Suppressor macrophage treated with lipopolysaccharide for 1 hour (primary cell): ENCODE measurements around the gene MIF4GD.

Source experiments
- DNase-seq, 3 donors: peaks; one replicate each; pipeline ENCODE4 v3.0.0-alpha.2; 2020 to 2022

The MIF4GD gene

GRCh38 chr17:75270966-75271232, at the start of gene MIF4GD:
Gene MIF4GD, minus strand, starts transcription at chr17:75271231. Its CDS starts 1,036 bp downstream, at chr17:75270195.
- DNase-seq, result no peak

- no peak for DNase-seq
Measured at GRCh38 chr17:75319904-75320691, 49.1 kb upstream of the MIF4GD start.

DNA sequence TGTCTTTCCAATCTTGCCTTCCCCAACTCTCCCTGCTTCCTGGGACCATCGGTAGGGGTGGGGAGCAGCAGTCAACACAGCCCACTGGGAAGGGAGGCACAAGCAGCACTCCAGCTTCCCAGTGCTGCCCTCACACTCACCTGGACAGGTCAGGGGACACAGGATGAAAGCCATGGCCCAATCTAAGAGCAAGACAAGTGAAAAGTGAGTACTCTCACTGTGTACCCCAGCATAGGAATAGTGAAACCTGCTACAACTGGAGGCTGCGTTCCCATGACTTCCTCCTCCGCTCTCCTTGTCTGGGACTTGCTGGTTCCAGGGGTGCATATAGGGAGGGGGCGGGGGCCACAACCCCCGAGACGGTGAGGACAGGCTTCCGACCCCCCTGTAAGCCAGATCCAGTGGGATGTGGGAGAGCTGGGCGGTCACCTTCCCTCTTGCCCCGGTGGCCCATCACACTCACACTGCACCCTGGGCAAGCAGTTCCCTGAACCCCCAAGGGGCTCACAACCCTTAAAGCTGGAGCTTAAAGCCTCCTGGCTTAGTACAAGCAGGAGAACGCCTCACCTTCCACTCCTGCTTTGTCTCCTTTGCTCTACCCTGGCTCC, 47.7 kb upstream of the MIF4GD start:
- DNase-seq, result no peak

GRCh38 chr17:75318211-75318610, 47.2 kb upstream of the MIF4GD start:
- no peak for DNase-seq

GRCh38 chr17:75317671-75318070, 46.6 kb upstream of the MIF4GD start:
- DNase-seq, result peak in 2 of 3 donors; percentile 48 to 50

- DNase-seq, result no peak
Measured at GRCh38 chr17:75316253-75316652, 45.2 kb upstream of the MIF4GD start.

- DNase-seq, result peak; percentile 88 to 95 (median 93)
Measured at GRCh38 chr17:75315541-75316243, 44.7 kb upstream of the MIF4GD start.

DNA sequence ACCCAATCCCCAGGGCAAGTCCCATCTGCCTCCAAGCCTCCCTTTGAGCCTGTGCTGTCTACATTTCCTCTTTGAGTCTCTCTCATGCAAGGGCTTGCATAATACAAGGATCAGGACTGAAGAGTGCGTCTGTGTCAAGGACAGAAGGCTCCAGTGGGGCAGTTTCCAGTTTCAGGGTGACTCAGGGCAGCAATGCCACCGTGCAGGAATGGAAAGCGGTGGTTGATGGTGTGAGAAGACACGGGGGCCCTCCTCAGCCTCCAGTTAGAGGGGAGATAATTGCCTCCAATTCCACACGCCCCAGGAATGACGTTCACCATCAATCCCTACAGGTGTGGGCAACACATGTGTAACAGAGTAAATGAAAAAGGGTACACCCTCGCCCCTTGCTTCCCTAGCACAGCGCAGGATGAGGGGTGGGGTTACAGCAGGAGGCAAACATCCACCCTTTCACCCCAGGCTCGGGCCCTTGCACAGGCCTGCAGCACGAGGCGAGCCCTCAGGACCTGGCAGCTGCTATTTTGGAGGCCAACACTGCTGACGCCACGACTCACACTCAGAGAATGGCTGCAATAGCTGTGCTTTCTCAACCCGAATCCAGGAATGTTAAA, 43.0 kb upstream of the MIF4GD start:
- DNase-seq, result peak; percentile 93 to 98 (median 97)

DNA sequence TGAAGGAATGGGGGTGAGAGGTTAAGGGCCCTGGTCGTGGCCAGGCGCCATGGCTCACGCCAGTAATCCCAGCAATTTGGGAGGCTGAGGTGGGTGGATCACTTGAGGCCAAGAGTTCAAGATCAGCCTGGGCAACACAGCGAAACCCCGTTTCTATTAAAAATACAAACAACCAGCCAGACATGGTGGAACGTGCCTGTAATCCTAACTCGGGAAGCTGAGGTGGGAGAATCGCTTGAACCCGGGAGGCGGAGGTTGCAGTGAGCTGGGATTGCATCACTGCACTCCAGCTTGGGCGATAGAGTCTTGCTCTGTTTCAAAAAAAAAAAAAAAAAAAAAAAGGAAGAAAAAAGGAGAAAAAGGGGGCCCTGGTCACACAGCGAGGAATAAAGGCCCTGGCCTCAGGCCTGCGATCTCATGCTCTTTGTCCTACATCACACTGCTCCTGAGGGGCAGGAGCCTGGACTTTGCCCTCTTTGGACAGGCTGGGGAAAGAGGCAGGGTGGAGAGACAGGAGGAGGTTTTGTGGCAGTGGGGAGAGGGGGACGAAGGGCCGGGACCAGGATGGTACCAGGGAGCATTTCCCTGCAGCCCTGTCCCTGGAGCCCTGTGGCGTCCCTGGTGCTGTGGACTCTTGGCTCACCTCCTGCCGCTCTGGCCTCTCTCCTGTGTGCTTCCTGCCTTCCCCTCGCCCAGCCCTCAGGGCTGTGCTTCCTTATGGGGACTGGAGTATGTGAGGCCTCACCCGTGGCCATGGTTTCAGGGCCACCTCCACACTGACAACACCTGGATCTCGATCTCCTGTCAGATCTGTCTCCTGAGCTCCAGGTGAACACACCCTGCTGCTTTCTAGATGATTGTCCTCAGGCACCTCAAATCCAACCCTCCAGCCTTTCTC, 38.0 kb upstream of the MIF4GD start:
- DNase-seq, result peak in 2 of 3 donors; percentile 39 to 50

GRCh38 chr17:75307957-75308731, 37.1 kb upstream of the MIF4GD start:
- no peak for DNase-seq

- peak; percentile 63 to 76 (median 72) for DNase-seq
Measured at GRCh38 chr17:75301502-75302206, 30.6 kb upstream of the MIF4GD start.

GRCh38 chr17:75301049-75301448, 30.0 kb upstream of the MIF4GD start:
- peak; percentile 88 to 94 (median 89) for DNase-seq

DNA sequence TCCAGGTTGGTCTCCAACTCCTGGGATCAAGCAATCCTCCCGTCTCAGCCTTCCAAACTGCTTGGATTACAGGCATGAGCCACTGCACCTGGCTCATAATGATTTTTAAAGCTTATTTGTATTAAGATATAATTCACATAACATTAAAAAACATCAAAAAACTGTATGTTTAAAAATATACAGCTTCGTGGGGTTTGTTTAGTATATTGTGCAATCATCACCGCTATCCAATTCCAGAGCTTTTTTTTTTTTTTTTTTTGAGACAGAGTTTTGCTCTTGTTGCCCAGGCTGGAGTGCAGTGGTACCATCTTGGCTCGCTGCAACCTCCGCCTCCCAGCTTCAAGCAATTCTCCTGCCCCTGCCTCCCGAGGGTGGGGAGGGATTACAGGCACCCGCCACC, 29.2 kb upstream of the MIF4GD start:
- DNase-seq, result no peak

DNA sequence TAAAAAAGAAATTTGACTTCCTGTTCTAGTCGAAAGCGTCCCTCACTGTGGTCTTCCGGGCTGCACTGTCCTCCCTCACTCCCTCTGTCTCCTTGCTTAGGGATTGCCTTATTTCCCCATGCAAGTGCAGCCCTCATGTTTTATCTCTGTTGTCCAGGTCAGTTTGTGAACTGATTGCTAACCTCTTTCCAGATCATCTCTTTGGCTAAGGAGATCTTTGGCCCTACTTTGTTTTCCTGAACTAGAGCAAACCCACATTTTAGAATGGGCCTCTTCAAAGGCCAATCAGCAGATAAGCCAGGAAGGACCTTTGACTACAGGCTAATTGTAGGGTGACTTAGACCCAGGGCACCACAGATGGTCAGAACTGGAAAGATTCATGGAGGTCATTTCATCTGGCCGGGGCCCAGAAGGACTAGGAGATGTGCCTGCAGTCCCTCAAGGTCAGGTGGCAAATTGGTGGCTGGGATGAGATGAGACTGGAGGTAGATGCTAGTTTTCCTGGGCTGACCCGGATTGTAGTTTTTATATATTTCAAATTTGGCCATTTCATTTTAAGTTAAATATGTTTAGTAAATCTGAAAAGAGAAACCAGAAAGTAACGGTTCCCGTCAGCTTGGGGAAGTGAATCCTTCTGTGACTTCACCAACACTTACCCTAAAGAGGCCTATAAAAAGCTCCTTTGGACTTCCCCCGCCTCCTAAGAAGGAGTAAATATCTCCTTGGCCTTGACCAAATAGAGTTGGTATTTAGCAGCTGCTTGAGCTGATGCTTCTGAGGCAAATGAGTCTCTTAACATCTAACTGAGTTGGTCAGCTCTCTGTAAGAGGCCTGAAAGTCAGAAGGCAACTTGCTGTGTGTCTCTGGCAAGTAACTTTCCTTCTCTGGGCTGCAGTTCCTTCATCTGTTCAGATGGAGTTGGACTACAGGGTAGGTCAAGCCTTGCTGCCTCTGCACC, 24.4 kb upstream of the MIF4GD start:
- peak; percentile 89 to 98 (median 94) for DNase-seq

GRCh38 chr17:75292810-75293448, 21.9 kb upstream of the MIF4GD start:
- DNase-seq, result peak in 2 of 3 donors; percentile 57 to 59

GRCh38 chr17:75289832-75290337, 18.9 kb upstream of the MIF4GD start:
- DNase-seq, result peak; percentile 83 to 87 (median 85)

DNA sequence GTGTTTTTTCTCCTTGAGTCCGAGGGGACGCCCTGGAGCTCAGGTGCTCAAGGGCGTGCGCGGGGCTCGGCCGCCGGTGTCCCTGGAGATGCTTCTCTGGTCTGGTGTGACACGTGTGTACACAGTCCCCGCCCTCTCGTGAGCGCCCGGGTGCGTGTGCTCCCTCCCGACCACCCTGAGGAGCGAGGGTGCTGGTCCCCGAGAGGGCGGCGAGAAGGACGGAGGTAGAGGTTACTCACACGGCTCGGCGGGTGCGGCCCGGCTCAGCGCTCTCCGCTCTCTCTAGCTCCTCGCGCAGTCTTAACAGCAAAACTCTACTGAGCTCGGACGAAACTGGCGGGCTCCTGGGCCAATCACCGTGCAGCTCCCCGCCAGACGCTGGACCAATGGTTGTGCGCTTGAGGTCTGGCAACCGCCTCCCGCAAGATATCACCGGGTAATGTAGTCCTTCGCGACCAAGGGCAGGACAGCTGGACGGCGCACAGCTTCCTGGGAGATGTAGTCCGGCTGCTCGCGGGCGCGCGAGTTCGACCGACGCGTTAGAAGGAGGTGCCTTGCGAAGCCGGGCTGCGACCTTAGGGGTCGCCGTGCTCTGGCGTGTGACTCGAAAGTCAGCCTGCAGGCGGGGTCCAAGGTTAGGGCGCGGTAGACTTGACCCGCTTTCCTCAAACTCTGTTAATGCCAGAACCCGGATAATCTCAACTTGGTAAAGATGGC, 18.2 kb upstream of the MIF4GD start, which contains the start of gene SLC25A19:
SLC25A19 (minus strand) TSS at position 319 of the 717 bp plus-strand sequence. CDS start 2,669 bp downstream, outside the sequence.
- DNase-seq, result peak; percentile 97 to 99 (median 98)

DNA sequence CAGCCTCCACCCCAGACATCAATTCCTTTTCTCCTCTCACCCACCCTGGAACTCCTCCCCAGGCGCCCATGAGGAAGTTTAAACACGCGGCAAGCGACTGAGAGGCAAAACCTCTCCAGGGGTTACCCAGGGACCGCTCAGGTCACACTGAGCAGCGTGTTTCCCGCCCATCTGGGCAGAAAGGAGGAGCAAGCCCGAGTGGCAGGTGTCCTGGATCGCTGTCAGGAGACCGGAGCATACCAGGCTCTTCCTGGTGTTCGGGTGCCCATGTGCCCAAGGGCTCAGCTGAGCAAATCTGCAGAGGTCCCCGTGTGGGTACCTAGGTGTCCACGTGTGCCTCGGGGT, 17.7 kb upstream of the MIF4GD start:
- DNase-seq, result peak; percentile 55 to 65 (median 56)
